Dendritic cell treated with granulocyte-macrophage colony-stimulating factor and Interleukin-4, amounts not matched to agents 40 ng/mL and 50 ng/mL, for 4 days (primary cell): ENCODE results near the gene TUT4.
"Not testable (repeated sequence)": the region's sequence is repeated elsewhere in the genome, so short reads cannot be mapped to it uniquely, and the experiment has no call there.

Experiments
- H3K27ac Mint-ChIP-seq: one replicate; pipeline ENCODE4 v1.8.0; 2022; ENCODE audit warnings: mild to moderate bottlenecking, mixed read lengths
- H3K27me3 Mint-ChIP-seq: one replicate; pipeline ENCODE4 v1.8.0; 2022; ENCODE audit warnings: mild to moderate bottlenecking, mixed read lengths
- H3K36me3 Mint-ChIP-seq: one replicate; pipeline ENCODE4 v1.8.0; 2022; ENCODE audit warnings: low read depth, mixed read lengths
- H3K4me1 Mint-ChIP-seq: one replicate; pipeline ENCODE4 v1.8.0; 2022; ENCODE audit warnings: low read depth, mixed read lengths
- H3K4me3 Mint-ChIP-seq: one replicate; pipeline ENCODE4 v1.8.0; 2022; ENCODE audit warnings: mild to moderate bottlenecking, moderate library complexity, mixed read lengths
- H3K9me3 Mint-ChIP-seq: one replicate; pipeline ENCODE4 v1.8.0; 2022; ENCODE audit warnings: mixed read lengths
- intact Hi-C: fragments of 100-400 bp; cut with micrococcal nuclease; formaldehyde crosslinking; loops from one replicate; pipeline ENCODE4 v1.15.0; 2022

Gene TUT4

DNA sequence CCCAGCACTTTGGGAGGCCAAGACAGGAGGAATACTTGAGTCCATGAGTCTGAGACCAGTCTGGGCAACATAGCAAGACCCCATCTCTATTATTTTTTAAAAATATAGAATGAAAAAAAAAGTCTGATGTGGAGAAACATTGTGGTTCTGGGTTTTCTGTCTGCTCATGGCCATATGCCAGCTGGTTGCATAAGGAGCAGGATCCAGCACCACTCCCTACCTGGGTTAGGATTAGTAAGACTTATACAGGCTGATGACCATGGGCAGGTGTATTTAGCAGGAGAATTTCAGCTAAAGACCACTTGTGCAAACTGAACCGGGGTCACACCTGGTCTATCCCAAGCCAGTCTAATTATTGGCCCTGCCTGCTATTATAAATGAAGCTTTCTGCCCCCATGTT lies 32.6 kb upstream of the TUT4 start:
- Mint-ChIP-seq H3K36me3 (no peaks in the 10 kb centered on the region), H3K4me3 (no peak overlapping the region), H3K27me3 (peaks cover 37% of the 10 kb centered on the region), H3K4me1 (peaks cover 18% of the 10 kb centered on the region), H3K27ac (no peak overlapping the region), H3K9me3 (no peaks in the 10 kb centered on the region)
- intact Hi-C loops, result no loop called here

- intact Hi-C loops, result no loop called here
- H3K4me1 Mint-ChIP-seq, result no peaks in the 10 kb centered on the region
- no peaks in the 10 kb centered on the region for H3K36me3 Mint-ChIP-seq
- no peak overlapping the region for H3K4me3 Mint-ChIP-seq
- H3K27me3 Mint-ChIP-seq, result peaks cover 35% of the 10 kb centered on the region
- H3K9me3 Mint-ChIP-seq, result peaks cover 12% of the 10 kb centered on the region
- no peak overlapping the region for H3K27ac Mint-ChIP-seq
Measured at GRCh38 chr1:52582116-52582696, 29.3 kb upstream of the TUT4 start.

DNA sequence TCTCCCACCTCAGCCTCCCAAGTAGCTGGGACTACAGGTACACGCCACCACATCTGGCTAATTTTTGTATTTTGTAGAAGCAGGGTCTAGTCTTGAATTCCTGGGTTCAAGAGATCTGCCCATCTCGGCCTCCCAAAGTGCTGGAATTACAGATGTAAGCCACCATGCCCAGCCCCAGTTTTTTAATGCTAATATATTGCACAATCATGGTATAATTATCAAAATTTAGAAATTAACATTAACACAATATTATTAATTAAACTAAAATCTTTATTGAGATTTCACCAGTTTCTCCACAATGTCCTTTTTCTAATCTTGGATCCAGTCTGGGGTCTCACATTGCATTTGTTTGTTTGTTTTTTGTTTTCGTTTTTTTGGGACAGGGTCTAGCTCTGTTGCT lies 27.4 kb upstream of the TUT4 start:
- no peak overlapping the region for H3K27ac Mint-ChIP-seq
- no peaks in the 10 kb centered on the region for H3K36me3 Mint-ChIP-seq
- intact Hi-C loops, result no loop called here
- H3K4me1 Mint-ChIP-seq, result no peaks in the 10 kb centered on the region
- H3K9me3 Mint-ChIP-seq, result peaks cover 12% of the 10 kb centered on the region
- H3K27me3 Mint-ChIP-seq, result peaks cover 33% of the 10 kb centered on the region
- H3K4me3 Mint-ChIP-seq, result no peak overlapping the region

DNA sequence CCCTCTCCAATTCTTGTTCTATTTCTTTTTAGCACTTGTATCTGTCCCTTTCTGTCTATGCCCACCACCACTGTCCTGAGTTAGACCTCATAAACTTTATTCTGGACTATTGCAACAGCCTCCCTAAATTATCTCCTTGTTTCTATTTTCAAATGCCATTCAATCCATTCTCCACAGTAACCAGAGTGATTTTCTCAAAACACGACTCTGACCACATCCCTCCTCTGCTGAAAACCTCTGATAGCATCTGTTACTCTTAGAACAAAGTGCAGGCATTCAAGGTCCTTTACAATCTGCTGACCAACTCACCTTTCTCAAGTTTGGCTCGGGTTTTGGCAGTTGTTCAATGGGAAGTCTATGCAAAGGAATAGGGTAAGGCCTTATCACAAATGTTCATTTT lies 26.5 kb upstream of the TUT4 start:
- Mint-ChIP-seq H3K4me1 (no peaks in the 10 kb centered on the region), H3K4me3 (no peak overlapping the region), H3K27ac (no peak overlapping the region), H3K27me3 (peaks cover 32% of the 10 kb centered on the region), H3K36me3 (no peaks in the 10 kb centered on the region), H3K9me3 (peaks cover 12% of the 10 kb centered on the region)
- intact Hi-C loops, result no loop called here

DNA sequence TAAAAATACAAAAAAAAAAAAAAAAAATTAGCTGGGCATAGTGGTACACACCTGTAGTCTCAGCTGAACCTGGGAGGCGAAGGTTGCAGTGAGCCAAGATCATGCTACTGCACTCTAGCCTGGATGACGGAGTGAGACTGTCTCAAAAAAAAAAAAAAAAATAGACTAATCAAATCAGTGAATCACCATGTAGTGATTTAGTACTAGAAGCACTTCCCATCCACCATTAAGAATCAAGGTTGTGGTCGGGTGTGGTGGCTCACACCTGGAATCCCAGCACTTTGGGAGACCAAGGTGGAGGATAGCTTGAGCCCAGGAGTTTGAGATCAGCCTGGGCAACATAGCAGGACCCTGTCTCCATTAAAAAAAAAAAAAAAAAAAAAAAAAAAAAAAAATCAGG lies 25.2 kb upstream of the TUT4 start:
- H3K4me1 Mint-ChIP-seq, H3K36me3 Mint-ChIP-seq, H3K4me3 Mint-ChIP-seq, H3K27ac Mint-ChIP-seq, intact Hi-C loops: not testable (repeated sequence)
- Mint-ChIP-seq H3K27me3 (peaks cover 23% of the 10 kb centered on the region), H3K9me3 (peaks cover 12% of the 10 kb centered on the region)

DNA sequence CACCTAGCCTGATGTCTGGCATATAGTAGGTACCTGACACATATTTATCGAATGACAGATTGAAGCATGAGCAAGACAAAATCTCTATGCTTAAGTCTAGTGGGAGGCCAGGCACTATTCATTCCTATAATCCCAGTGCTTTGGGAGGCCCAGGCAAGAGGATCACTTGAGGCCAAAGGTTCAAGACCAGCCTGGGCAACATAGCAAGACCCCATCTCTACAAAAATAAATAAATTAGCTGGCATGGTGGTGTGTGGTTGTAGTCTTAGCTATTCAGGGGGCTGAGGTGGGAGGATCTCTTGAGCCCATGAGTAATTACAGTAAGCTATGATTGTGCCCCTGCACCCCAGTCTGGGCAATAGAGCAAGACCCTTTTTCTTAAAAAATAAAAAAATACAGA lies 23.2 kb upstream of the TUT4 start:
- no peak overlapping the region for H3K4me3 Mint-ChIP-seq
- peaks cover 25% of the 10 kb centered on the region for H3K27me3 Mint-ChIP-seq
- intact Hi-C loops, result no loop called here
- no peaks in the 10 kb centered on the region for H3K4me1 Mint-ChIP-seq
- H3K36me3 Mint-ChIP-seq, result no peaks in the 10 kb centered on the region
- no peak overlapping the region for H3K27ac Mint-ChIP-seq
- peaks cover 12% of the 10 kb centered on the region for H3K9me3 Mint-ChIP-seq

GRCh38 chr1:52574594-52574993 lies 21.7 kb upstream of the TUT4 start:
- H3K4me3 Mint-ChIP-seq, result no peak overlapping the region
- peaks cover 11% of the 10 kb centered on the region for H3K9me3 Mint-ChIP-seq
- no peak overlapping the region for H3K27ac Mint-ChIP-seq
- peaks cover 5% of the 10 kb centered on the region for H3K4me1 Mint-ChIP-seq
- H3K27me3 Mint-ChIP-seq, result peaks cover 21% of the 10 kb centered on the region
- H3K36me3 Mint-ChIP-seq, result no peaks in the 10 kb centered on the region
- intact Hi-C loops, result no loop called here

DNA sequence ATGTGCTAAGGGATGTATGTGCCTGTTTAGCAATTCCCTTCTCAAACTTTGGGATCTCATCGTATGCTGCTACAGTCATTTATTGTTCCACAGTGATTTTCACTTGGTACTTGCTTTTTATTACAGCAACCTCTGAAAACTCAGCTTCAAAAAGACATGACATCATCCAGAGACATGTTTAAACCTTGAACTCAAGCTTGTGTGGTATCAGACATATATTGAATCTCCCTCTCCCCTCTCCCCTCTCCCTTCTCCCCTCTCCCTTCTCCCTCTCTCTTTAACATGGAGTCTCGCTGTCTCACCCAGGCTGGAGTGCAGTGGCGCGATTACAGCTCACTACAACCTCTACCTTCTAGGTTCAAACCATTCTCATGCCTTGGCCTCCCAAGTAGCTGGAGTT lies 19.5 kb upstream of the TUT4 start:
- H3K27ac Mint-ChIP-seq, result no peak overlapping the region
- H3K36me3 Mint-ChIP-seq, result no peaks in the 10 kb centered on the region
- intact Hi-C loops, result no loop called here
- H3K4me3 Mint-ChIP-seq, result no peak overlapping the region
- peaks cover 23% of the 10 kb centered on the region for H3K27me3 Mint-ChIP-seq
- H3K4me1 Mint-ChIP-seq, result peaks cover 19% of the 10 kb centered on the region
- H3K9me3 Mint-ChIP-seq, result no peaks in the 10 kb centered on the region

- Mint-ChIP-seq H3K4me3 (no peak overlapping the region), H3K27ac (no peak overlapping the region), H3K27me3 (peaks cover 22% of the 10 kb centered on the region), H3K9me3 (no peaks in the 10 kb centered on the region), H3K4me1 (peaks cover 19% of the 10 kb centered on the region), H3K36me3 (no peaks in the 10 kb centered on the region)
- intact Hi-C loops, result no loop called here
Measured at GRCh38 chr1:52571783-52572182, 18.9 kb upstream of the TUT4 start.

DNA sequence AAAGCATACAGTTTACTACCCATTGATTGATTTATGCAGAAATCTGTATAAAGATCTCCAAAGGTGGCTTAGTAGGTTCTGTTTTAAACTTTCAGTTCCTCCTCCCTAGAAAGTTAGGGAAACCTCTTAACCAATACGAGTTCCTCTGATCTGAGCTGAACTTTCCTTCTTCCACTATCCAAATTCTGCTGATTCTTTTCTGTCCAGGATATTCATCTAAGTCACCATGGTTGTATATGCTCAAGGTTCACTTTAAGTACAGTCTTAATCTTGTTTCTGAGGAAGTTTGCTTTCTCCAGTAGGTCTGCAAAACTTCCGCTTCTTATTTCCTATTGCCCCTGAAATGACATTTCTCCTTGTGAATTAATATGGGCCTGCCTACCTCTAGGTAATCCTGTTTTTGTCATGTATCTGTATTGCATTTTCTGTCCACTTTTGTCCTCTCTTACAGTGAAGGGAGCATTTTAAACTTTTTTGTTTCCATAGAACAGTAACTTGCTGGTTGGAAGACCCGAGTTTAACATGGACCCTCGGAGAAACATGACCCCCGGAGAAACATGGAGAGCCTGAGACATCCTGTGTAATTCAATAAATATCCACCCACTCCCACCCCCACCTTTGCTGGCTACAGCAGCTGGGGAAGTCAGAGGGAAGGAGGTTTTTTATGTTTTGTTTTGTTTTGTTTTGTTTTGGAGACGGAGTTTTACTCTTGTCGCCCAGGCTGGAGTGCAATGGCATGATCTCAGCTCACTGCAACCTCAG lies 16.7 kb upstream of the TUT4 start:
- Mint-ChIP-seq H3K4me3 (no peak overlapping the region), H3K27ac (no peak overlapping the region)

GRCh38 chr1:52567943-52568342 lies 15.1 kb upstream of the TUT4 start:
- Mint-ChIP-seq H3K27me3 (peaks cover 27% of the 10 kb centered on the region), H3K4me1 (peaks cover 19% of the 10 kb centered on the region), H3K9me3 (no peaks in the 10 kb centered on the region), H3K36me3 (no peaks in the 10 kb centered on the region), H3K27ac (no peak overlapping the region), H3K4me3 (no peak overlapping the region)
- intact Hi-C loops, result no loop called here

More for the DNA sequence above, 16.7 kb upstream of the TUT4 start:
- no peaks in the 10 kb centered on the region for H3K9me3 Mint-ChIP-seq
- peaks cover 22% of the 10 kb centered on the region for H3K27me3 Mint-ChIP-seq
- intact Hi-C loops, result no loop called here
- no peaks in the 10 kb centered on the region for H3K36me3 Mint-ChIP-seq
- peaks cover 19% of the 10 kb centered on the region for H3K4me1 Mint-ChIP-seq

DNA sequence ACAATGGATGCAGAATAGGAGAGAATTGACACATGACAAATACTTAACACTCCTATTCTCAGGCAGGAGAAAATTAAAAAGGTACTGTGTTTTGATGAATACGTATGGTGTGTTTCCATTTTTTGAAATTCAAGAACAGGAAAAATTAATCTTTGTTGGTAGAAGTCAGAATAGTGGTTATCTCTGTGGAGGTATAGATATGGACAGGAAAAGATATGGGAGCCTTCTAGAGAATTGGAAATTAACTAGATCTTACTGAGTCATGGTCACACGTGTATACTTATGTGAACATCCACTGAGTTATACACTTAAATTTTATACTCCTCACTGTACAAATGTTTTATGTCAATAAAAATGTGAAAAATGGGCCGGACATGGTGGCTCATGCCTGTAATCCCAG lies 9.9 kb upstream of the TUT4 start:
- peaks cover 7% of the 10 kb centered on the region for H3K4me1 Mint-ChIP-seq
- intact Hi-C loops, result no loop called here
- H3K4me3 Mint-ChIP-seq, result no peak overlapping the region
- peaks cover 19% of the 10 kb centered on the region for H3K27me3 Mint-ChIP-seq
- H3K9me3 Mint-ChIP-seq, result no peaks in the 10 kb centered on the region
- H3K36me3 Mint-ChIP-seq, result no peaks in the 10 kb centered on the region
- no peak overlapping the region for H3K27ac Mint-ChIP-seq

GRCh38 chr1:52559875-52560274 lies 7.0 kb upstream of the TUT4 start:
- no peak overlapping the region for H3K4me3 Mint-ChIP-seq
- intact Hi-C loops, result loop anchor here (10.0 kb wide), 1 partner anchor 125 kb away; no protein-coding TSS in a partner anchor

GRCh38 chr1:52558941-52559340 lies 6.0 kb upstream of the TUT4 start:
- Mint-ChIP-seq H3K4me1 (peaks cover 7% of the 10 kb centered on the region), H3K27me3 (peaks cover 20% of the 10 kb centered on the region), H3K9me3 (no peaks in the 10 kb centered on the region), H3K4me3 (no peak overlapping the region), H3K27ac (no peak overlapping the region), H3K36me3 (no peaks in the 10 kb centered on the region)
- intact Hi-C loops, result loop anchor here (10.0 kb wide), 1 partner anchor 126 kb away; no protein-coding TSS in a partner anchor

More at GRCh38 chr1:52559875-52560274, 7.0 kb upstream of the TUT4 start:
- H3K36me3 Mint-ChIP-seq, result no peaks in the 10 kb centered on the region
- H3K27ac Mint-ChIP-seq, result no peak overlapping the region
- peaks cover 20% of the 10 kb centered on the region for H3K27me3 Mint-ChIP-seq
- H3K4me1 Mint-ChIP-seq, result peaks cover 7% of the 10 kb centered on the region
- no peaks in the 10 kb centered on the region for H3K9me3 Mint-ChIP-seq
